HK-2 (cell line): ENCODE results near the gene FTH1.
"Not testable (repeated sequence)": the region's sequence is repeated elsewhere in the genome, so short reads cannot be mapped to it uniquely, and the experiment has no call there.

ENCODE experiments used
- DNase-seq: peaks from one replicate; pipeline ENCODE4 v3.0.0-alpha.2; 2018; ENCODE audit not compliant: unreplicated experiment

The FTH1 gene

GRCh38 chr11:61967116-61967923 lies at the start of gene FTH1:
TSS of gene FTH1 (minus strand) at chr11:61967634. CDS start at chr11:61967425, 209 bp downstream.
- DNase-seq: peak; percentile 82

- no peak for DNase-seq
These were observed 48.2 kb upstream of the FTH1 start for GRCh38 chr11:62015615-62016014.

- no peak for DNase-seq
These were observed 46.4 kb upstream of the FTH1 start for GRCh38 chr11:62013537-62014476.

DNA sequence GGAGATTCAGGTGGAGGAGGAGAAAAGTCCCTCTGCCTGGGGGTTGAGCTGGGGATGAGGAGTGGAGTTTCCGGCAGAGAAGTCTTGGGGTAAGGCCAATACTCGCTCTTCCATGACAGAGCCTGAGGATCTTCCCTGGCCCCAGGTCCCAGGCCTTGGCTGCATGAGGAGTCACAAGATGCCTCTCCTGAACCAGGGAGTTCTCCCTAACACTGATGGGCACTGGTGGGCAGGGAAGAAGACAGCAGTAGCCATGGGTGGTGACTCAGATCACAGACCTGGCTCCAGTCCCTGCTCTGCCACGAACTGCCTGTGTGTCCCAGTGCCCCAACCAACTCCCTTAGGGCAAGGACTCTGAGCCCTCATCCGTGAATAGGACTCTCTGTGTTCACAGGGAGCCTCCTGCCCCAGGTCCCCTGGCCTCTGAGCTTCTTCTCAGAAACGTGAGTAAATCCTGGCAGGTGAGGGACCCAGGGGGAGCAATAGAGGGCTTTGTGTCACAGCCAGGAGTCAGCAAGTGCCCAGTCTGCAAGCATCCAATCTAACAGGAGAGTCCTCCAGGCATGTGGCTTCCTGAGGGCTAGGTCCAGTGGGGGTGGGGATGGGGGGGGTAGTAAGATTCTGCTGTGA lies 45.5 kb upstream of the FTH1 start:
- peak; percentile 44 for DNase-seq

- no peak for DNase-seq
These were observed 45.0 kb upstream of the FTH1 start for GRCh38 chr11:62012451-62012831.

DNA sequence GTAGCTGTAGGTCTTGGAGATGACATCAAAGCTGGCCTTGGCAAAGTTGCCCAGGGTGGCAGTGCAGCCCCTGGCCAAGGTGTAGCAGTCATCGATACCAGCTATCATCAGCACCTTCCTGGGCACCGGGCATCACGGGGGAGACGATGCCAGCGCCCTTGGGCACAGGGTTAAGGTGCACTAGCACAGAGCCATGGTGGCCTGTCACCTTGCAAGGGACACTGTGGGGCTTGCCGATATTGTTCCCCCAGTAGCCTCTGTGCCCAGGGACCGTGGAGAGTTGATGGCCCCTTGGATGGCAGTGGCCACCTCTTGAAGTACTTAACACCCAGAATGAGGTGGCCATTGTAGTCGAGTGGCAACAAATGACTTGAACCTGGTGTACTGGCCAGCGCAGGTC lies 44.4 kb upstream of the FTH1 start:
- DNase-seq: no peak

- DNase-seq: no peak
These were observed 43.6 kb upstream of the FTH1 start for GRCh38 chr11:62010935-62011528.

- no peak for DNase-seq
These were observed 40.8 kb upstream of the FTH1 start for GRCh38 chr11:62008193-62008592.

DNA sequence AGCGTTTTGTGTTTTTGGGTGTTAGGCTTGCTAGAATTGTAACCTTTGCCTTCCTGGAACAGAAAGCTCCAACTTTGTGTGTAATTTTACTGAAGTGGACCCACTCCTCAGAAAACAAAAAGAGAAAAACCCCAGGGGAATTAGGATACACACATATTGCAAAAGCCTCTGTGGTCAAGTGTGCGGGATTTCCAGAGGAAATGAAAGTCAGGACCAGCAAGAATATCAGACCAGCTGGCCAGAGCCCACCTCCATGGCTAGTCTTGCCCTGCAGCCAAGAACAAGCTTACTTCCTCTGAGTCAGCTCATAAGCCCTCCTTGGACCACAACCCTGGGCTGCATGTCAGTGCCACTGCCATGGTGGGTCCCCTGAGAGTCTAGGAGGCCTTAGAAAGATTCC lies 37.0 kb upstream of the FTH1 start:
- no peak for DNase-seq

DNA sequence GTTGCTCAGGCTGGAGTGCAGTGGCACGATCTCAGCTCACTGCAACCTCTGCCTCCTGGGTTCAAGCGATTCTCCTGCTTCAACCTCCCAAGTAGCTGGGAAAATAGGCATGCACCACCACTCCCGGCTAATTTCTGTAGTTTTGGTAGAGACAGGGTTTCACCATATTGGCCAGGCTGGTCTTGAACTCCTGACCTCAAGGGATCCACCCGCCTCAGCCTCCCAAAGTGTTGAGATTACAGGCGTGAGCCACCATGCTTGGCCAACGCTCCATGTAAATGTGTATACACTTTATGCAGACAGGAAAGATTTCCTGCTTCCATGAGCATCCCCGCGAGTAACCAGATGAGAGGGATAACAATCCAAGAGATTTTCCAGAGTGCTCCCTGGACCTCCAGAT lies 34.8 kb upstream of the FTH1 start:
- not testable (repeated sequence) for DNase-seq

GRCh38 chr11:62001450-62002191 lies 34.2 kb upstream of the FTH1 start:
- DNase-seq: peak; percentile 43

DNA sequence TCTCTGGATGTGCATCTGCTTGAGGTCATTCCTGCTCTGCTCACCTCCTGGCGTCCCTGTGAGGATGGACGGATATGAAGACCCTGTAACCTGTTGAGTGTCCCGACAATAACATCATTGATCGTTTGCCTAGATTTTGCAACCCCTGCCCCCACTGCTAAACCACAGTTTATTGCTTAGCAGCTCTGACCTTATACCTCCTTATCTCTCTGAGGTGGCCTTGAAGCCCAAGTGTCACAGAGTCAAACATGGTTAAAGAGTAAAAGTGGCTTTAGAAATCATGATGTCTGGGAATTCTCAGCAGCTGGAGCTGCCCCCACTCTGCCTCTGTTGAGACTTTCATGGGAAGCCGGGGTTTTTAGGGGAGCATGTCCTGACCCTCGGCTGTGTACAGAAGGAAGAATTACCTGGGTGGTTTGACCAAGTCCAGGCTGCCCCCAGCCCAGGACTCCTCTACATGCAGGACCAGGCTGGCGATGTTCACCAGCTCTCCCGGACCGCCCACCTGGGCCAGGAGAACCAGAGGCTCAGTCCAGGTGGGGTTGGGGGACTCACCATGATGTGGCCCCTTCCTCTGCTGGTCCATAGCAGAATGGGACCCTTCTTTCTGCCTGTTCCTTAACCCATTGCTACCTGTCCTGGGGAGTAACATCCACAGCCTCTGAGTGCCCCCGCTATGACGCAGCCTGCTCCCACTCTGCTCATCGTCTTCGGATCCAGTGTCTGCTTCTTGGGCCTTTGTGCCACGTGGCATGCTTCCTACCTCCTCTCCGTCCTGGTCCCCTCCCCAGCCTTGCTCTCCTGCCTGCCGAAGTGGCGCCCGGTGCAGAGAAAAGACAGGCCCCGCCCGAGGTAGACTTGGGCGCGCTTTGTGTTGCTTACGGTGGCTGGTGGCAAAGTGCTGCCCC lies 33.4 kb upstream of the FTH1 start:
- no peak for DNase-seq

- DNase-seq: no peak
These were observed 31.9 kb upstream of the FTH1 start for GRCh38 chr11:61999141-61999975.

DNA sequence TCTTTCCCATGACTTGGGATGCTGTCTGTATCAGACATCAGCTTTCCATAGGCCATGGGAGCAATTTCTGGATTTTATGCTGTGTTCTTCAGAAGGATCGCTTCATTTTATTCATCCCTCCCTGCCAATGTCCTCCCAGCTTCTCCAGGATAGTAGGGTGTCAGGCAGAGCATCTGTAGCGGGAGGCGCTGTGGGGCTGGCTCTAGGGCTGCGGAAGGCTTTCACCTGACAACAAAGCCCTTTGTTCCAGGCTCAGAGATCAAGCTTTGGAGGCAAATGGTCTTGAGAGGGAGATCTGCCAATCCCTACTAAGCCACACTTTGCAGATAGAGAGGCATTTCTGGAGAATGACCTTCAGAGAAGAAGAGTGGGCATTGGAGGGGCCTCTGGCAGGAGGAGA lies 29.5 kb upstream of the FTH1 start:
- no peak for DNase-seq

DNA sequence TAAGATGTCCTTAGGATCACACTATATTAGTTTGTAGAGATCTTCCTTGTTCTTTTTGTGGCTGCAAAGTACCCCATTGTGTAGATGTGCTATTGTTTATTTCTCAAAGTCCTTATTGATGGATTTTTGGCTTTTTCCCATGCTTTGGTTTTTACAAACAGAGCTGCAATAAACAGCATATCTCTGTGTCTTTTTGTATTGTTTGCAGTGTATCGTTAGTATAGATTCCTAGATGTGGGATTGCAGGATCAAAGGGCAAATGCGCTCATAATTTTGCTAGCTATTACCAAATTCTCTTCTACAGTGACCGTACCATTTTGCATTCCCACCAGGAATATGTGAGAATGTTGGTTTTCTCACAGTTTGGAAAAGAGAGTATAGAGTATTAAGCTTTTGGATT lies 27.5 kb upstream of the FTH1 start:
- DNase-seq: no peak

DNA sequence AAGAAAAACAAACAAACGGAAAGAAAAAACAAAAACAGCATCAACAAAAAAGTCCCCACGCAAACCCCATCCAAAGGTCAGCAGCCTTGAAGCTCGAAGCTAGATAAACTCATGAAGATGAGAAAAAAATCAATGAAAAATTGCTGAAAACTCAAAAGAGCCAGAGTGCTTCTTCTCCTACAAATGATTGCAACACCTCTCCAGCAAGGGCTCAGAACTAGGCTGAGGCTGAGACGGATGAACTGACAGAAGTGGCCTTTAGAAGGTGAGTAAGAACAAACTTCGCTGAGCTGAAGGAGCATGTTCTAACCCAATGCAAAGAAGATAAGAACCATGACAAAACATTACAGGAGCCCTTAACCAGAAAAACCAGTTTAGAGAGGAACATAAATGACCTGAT lies 18.4 kb upstream of the FTH1 start:
- no peak for DNase-seq

GRCh38 chr11:61983419-61983818 lies 16.0 kb upstream of the FTH1 start:
- DNase-seq: no peak

GRCh38 chr11:61980783-61981541 lies 13.5 kb upstream of the FTH1 start:
- DNase-seq: no peak
